Colonic mucosa (tissue), 4 donors: ENCODE data around the gene IDH2. TPM values are rescaled to one million over a fixed set of nuclear protein-coding genes. Genes with fewer than 3 reads are reported as not detected.

Experiments
- DNase-seq: peaks from one replicate; pipeline ENCODE4 v3.0.0-alpha.2; 2020
- H3K27ac ChIP-seq: fragments of 200-600 bp; one replicate; pipeline ENCODE4 v1.8.0; 2021
- H3K27me3 ChIP-seq: fragments of 200-600 bp; one replicate; pipeline ENCODE4 v1.8.0; 2021
- H3K36me3 ChIP-seq: fragments of 200-600 bp; one replicate; pipeline ENCODE4 v1.8.0; 2021
- H3K4me1 ChIP-seq: fragments of 200-600 bp; one replicate; pipeline ENCODE4 v1.8.0; 2021; ENCODE audit warnings: mild to moderate bottlenecking
- H3K4me3 ChIP-seq: fragments of 200-600 bp; one replicate; pipeline ENCODE4 v1.8.0; 2021
- H3K9ac ChIP-seq, 2 donors: one replicate each; pipeline ENCODE4 v1.7.0; 2013; ENCODE audit warnings: control low read depth in 2 of 2, low read depth in 2 of 2, low read length in 2 of 2
- H3K9me3 ChIP-seq: fragments of 200-600 bp; one replicate; pipeline ENCODE4 v1.8.0; 2021
- intact Hi-C: fragments of 100-400 bp; cut with DNase I; formaldehyde crosslinking; loops from one replicate; pipeline ENCODE4 v1.14.1; 2022
- total RNA-seq, 2 donors: library from RNA; stranded (reverse); fragmentation: NEBNext Ultra II Directional in 1 of 2; extraction: Animal tissue kit (Norgen Biotek cat#: 25700) in 1 of 2; gene quantifications; one replicate each; pipeline ENCODE4 v1.2.1, GENCODE V29; 2021
- TF ChIP-seq, protein P1 (sequence below): fragments of 200-600 bp; IDR thresholded peaks from one replicate; pipeline ENCODE4 v1.8.0; 2022; ENCODE audit warnings: antibody characterized with exemption, mild to moderate bottlenecking
- donor health status: healthy.
- donor health status: DM: no; HTN: no; CAD: no.
- donor health status: DM: no; HTN: no; CAD: no.

IDH2 gene
- total RNA-seq, 2 donors from 2014 or later = 201 to 286 TPM

DNA sequence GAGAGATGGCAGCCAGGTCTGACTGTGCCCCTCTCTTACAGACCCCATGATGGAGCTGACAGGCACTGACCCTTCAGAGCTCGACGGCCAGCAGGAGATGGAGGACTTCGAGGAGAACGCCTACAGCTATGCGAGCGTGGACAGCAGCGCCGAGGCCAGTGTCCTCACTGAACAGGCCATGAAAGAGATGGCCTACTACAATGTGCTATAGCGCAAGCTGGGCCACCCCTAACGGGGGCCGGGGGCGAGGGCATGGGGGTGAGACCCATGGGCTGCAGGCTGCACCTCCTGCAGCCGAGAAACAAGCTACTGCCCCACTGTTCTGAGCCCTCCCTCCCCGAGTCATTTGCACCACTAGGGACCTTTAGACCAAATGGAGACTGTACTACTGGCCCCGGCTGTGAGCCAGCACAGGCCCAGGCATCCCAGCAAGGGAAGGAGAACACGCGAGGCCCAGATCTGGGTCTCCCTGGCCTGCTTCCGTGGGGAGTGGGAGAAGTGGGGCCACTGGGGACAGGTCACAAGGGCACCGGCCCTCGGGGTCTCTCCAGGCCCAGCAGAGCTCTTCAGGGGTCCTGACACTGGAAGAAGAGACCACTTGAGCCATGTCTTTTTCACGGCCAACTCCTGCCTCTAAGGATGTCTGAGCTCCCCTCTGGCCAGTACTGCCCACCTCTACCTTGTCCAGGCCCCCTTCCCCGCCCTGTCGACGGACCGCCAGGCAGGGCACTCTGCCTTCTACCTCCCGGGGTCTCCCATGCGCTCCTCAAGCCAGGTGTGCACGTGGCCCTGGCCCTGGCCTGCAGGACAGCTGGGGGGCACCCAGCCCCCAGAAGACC lies 22.4 kb downstream of the IDH2 start:
- Histone ChIP-seq H3K9ac (no peak overlapping the region), H3K27ac (no peak overlapping the region), H3K4me1 (no peaks in the 10 kb centered on the region), H3K4me3 (no peak overlapping the region), H3K27me3 (no peaks in the 10 kb centered on the region), H3K36me3 (peaks cover 16% of the 10 kb centered on the region), H3K9me3 (no peaks in the 10 kb centered on the region)
- TF ChIP-seq, protein P1, sequence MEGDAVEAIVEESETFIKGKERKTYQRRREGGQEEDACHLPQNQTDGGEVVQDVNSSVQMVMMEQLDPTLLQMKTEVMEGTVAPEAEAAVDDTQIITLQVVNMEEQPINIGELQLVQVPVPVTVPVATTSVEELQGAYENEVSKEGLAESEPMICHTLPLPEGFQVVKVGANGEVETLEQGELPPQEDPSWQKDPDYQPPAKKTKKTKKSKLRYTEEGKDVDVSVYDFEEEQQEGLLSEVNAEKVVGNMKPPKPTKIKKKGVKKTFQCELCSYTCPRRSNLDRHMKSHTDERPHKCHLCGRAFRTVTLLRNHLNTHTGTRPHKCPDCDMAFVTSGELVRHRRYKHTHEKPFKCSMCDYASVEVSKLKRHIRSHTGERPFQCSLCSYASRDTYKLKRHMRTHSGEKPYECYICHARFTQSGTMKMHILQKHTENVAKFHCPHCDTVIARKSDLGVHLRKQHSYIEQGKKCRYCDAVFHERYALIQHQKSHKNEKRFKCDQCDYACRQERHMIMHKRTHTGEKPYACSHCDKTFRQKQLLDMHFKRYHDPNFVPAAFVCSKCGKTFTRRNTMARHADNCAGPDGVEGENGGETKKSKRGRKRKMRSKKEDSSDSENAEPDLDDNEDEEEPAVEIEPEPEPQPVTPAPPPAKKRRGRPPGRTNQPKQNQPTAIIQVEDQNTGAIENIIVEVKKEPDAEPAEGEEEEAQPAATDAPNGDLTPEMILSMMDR = no peak
- intact Hi-C loops = loop anchor here (10.0 kb wide), 1 partner anchor 335 kb away; no protein-coding TSS in a partner anchor
- no peak for DNase-seq

DNA sequence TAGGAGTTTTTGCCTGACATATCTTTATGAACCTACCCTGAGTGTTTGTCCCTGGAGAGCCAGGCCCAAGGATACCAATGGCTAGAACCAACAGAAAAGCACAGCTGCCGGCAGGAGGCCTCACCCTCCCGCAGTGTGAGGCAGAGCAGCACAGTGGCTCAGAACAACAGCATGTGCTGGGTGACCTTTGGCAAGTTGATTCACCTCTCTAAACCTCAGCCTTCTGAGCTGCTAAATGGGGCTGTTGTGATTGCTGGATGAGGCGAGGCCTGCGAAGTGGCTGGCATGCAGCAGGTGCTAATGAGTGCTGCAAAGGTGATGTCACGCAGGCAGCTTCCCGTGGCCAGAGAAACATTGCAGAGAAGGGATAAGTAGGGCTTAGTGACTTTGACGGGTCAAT lies 23.3 kb downstream of the IDH2 start:
- Histone ChIP-seq H3K36me3 (peaks cover 7% of the 10 kb centered on the region), H3K4me1 (no peaks in the 10 kb centered on the region), H3K27me3 (no peaks in the 10 kb centered on the region), H3K9me3 (no peaks in the 10 kb centered on the region), H3K27ac (no peak overlapping the region), H3K9ac (no peak overlapping the region), H3K4me3 (no peak overlapping the region)
- no peak for DNase-seq
- intact Hi-C loops = loop anchor here (10.0 kb wide), 1 partner anchor 334 kb away; no protein-coding TSS in a partner anchor
- TF ChIP-seq, protein P1 = no peak

DNA sequence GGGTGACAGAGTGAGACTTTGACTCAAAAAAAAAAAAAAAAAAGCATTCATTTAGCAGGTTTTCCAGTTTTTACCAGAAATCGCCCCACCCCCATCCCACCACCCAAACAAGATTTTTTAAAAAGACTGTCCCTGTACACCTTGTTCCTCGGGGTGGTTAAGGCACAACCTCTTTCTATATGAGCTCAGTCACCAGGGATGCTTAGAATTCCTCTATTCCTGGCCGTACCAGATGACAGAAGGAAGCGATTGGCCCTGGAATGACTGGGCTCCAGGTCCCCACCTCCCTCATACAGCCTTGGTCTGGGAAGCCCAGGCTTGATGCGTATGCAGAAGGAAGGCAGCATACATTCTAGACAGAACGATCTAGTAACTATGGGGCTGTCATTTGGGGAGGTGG lies 25.6 kb downstream of the IDH2 start:
- no peak overlapping the region for H3K27ac ChIP-seq
- intact Hi-C loops = loop anchor here (10.0 kb wide), 1 partner anchor 332 kb away; no protein-coding TSS in a partner anchor

DNA sequence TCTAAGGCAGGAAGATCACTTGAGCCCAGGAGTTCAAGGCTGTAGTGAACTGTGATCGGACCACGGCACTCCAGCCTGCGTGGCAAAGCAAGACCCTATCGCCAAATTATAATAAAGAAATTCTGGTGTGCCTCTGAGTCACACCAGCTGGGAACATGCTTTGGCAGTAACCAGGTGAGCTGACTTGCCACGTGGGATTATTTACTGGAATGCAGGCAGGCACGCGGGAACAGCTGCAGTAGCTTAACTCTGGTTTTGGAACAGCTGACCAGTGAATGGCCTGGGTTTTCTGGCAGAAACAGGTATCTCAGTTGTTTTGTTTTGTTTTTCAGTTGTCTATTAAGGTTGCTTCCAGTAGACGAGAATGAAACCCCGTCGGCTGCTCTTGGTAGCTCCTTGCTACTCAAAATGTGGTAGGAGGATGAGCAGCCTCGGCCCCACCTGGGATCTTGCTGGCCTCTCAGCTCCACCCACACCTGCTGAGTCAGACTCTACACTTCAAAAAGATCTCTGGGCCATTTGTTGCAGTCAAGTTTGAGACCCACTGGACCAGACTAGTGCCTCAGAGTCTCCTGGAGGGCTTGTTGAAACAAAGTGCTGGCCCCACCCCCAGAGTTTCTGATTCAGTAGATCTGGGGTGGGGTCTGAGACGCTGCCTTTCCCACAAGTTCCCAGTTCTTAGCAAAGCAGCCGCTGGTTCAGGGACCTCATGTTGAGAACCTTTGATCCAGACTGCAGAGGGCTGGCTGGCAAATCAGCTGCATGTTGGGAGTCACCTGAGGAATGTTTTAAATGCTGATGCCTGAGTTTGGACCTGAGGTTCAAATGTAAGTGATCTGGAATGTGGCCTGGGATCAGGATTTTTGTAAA lies 26.6 kb downstream of the IDH2 start:
- H3K9me3 ChIP-seq = no peaks in the 10 kb centered on the region
- H3K9ac ChIP-seq = no peak overlapping the region
- no peak for DNase-seq
- TF ChIP-seq, protein P1 = no peak
- no peaks in the 10 kb centered on the region for H3K27me3 ChIP-seq
- peaks cover 8% of the 10 kb centered on the region for H3K36me3 ChIP-seq
- intact Hi-C loops = loop anchor here (10.0 kb wide), 1 partner anchor 331 kb away; no protein-coding TSS in a partner anchor
- H3K4me3 ChIP-seq = no peak overlapping the region
- H3K27ac ChIP-seq = no peak overlapping the region
- no peaks in the 10 kb centered on the region for H3K4me1 ChIP-seq

More for the DNA sequence above, 25.6 kb downstream of the IDH2 start:
- Histone ChIP-seq H3K36me3 (peaks cover 8% of the 10 kb centered on the region), H3K9ac (no peak overlapping the region), H3K4me3 (no peak overlapping the region), H3K9me3 (no peaks in the 10 kb centered on the region), H3K27me3 (no peaks in the 10 kb centered on the region), H3K4me1 (no peaks in the 10 kb centered on the region)
- DNase-seq = no peak
- TF ChIP-seq, protein P1 = no peak

DNA sequence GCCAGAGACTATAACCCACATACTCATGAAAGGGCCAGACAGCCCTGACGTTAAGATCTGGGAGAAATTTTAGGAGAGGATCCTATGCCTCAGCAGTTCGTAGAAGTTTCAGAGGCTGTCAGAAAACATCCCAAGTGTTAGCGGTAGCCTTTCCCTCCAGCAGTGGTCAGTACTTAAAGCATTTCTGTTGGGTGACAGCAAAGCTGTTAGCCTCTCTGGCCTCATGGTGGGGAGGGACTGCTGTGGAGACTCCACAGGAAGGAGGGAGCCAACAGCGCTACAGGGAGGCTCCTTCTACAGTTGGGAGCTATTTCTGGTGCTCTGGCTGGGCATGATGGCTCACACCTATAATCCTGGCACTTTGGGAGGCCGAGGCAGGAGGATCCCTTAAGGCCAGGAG lies 27.4 kb downstream of the IDH2 start:
- Histone ChIP-seq H3K27me3 (no peaks in the 10 kb centered on the region), H3K27ac (no peak overlapping the region), H3K4me3 (no peak overlapping the region), H3K36me3 (peaks cover 8% of the 10 kb centered on the region), H3K4me1 (no peaks in the 10 kb centered on the region), H3K9me3 (no peaks in the 10 kb centered on the region), H3K9ac (no peak overlapping the region)
- intact Hi-C loops = loop anchor here (5.0 to 10.0 kb wide), 2 partner anchors 173 to 330 kb away; no protein-coding TSS in a partner anchor
- DNase-seq = no peak
- TF ChIP-seq, protein P1 = no peak
